Brain microvascular endothelial cell (primary cell): ENCODE results near the gene MRPS27.

ENCODE experiments used
- DNase-seq: peaks from one replicate; pipeline ENCODE4 v3.0.0-alpha.2; 2020
- H3K27ac ChIP-seq: fragments of 250-450 bp; sonication (Bioruptor Pico); 2 replicates; pipeline ENCODE4 v1.5.1; 2020; ENCODE audit warnings: mild to moderate bottlenecking, moderate library complexity
- H3K27me3 ChIP-seq: fragments of 250-450 bp; sonication (Bioruptor Pico); replicated peaks from 2 replicates; pipeline ENCODE4 v1.5.1; 2020; ENCODE audit warnings: mild to moderate bottlenecking
- H3K36me3 ChIP-seq: fragments of 250-450 bp; sonication (Bioruptor Pico); replicated peaks from 2 replicates; pipeline ENCODE4 v1.5.1; 2020; ENCODE audit warnings: mild to moderate bottlenecking
- H3K4me3 ChIP-seq: 2 replicates; pipeline ENCODE4 v1.5.1; 2011; ENCODE audit warnings: low read depth, mild to moderate bottlenecking, control low read depth, low read length, moderate library complexity
- CTCF ChIP-seq: IDR thresholded peaks from 2 replicates; pipeline ENCODE4 v1.5.1; 2011; ENCODE audit warnings: low read depth, mild to moderate bottlenecking, moderate library complexity, low read length, control low read depth, inconsistent platforms; ENCODE audit errors: missing control alignments
- in situ Hi-C: cut with HindIII; loops from 2 replicates; pipeline ENCODE4 v1.10.0; 2017; ENCODE audit warnings: low sequenced_read_pairs, low pct_ligation_motif_present

The MRPS27 gene

GRCh38 chr5:72285424-72285821 is 34.6 kb downstream of the MRPS27 start:
- no peak for TF ChIP-seq CTCF
- no peak for DNase-seq
- Histone ChIP-seq H3K36me3 (no peaks in the 10 kb centered on the region), H3K4me3 (no peak overlapping the region), H3K27me3 (no peaks in the 10 kb centered on the region), H3K27ac (no peak overlapping the region)
- in situ Hi-C loops = no loop called here

- no peak overlapping the region for H3K4me3 ChIP-seq
- no peak for DNase-seq
- H3K27ac ChIP-seq = no peak overlapping the region
- no peak for TF ChIP-seq CTCF
- H3K27me3 ChIP-seq = no peaks in the 10 kb centered on the region
- in situ Hi-C loops = no loop called here
- H3K36me3 ChIP-seq = no peaks in the 10 kb centered on the region
Measured at GRCh38 chr5:72284559-72285423, 35.2 kb downstream of the MRPS27 start.

- in situ Hi-C loops = no loop called here
- no peaks in the 10 kb centered on the region for H3K27me3 ChIP-seq
- no peak overlapping the region for H3K4me3 ChIP-seq
- DNase-seq = no peak
- H3K27ac ChIP-seq = peak overlapping the region; percentile 82
- no peaks in the 10 kb centered on the region for H3K36me3 ChIP-seq
- no peak for TF ChIP-seq CTCF
Measured at GRCh38 chr5:72283358-72283757, 36.7 kb downstream of the MRPS27 start.

GRCh38 chr5:72282878-72283277 is 37.2 kb downstream of the MRPS27 start:
- TF ChIP-seq CTCF = no peak
- peak; percentile 48 for DNase-seq

GRCh38 chr5:72281764-72282499 is 38.1 kb downstream of the MRPS27 start:
- peak; percentile 52 for DNase-seq
- no peak overlapping the region for H3K4me3 ChIP-seq
- in situ Hi-C loops = no loop called here
- no peaks in the 10 kb centered on the region for H3K27me3 ChIP-seq
- peak overlapping the region; percentile 82 for H3K27ac ChIP-seq
- no peak for TF ChIP-seq CTCF
- H3K36me3 ChIP-seq = no peaks in the 10 kb centered on the region

More at GRCh38 chr5:72282878-72283277, 37.2 kb downstream of the MRPS27 start:
- peak overlapping the region; percentile 82 for H3K27ac ChIP-seq
- in situ Hi-C loops = no loop called here
- H3K36me3 ChIP-seq = no peaks in the 10 kb centered on the region
- no peak overlapping the region for H3K4me3 ChIP-seq
- no peaks in the 10 kb centered on the region for H3K27me3 ChIP-seq
